Spleen (tissue), 7 donors: ENCODE data around the gene GPR89B.

Experiments
- CTCF ChIP-seq, 11 experiments: fragments of 200-600 bp in 7 of 11; fragments of 450-650 bp in 4 of 11; sonication (generic) in 4 of 11; IDR thresholded peaks in 8 of 11; conservative IDR thresholded peaks in 3 of 11; 1 replicate in 7 of 11; 2 replicates in 4 of 11; pipeline versions ENCODE4 v1.4.0 to v1.8.0; 2016 to 2021; ENCODE audit warnings: antibody characterized with exemption in 11 of 11, inconsistent platforms in 4 of 11, mild to moderate bottlenecking in 1 of 11
- POLR2A ChIP-seq, 3 donors: fragments of 450-650 bp; IDR thresholded peaks; one replicate each; pipeline ENCODE4 v1.5.1; 2017; ENCODE audit warnings: antibody characterized with exemption in 3 of 3, mild to moderate bottlenecking in 1 of 3
- POLR2AphosphoS5 ChIP-seq, 3 donors: sonication (generic); formaldehyde crosslinking; IDR thresholded peaks; one replicate each; pipeline ENCODE4 v1.5.1; 2017; ENCODE audit warnings: antibody characterized with exemption in 3 of 3
- donor health status: DM: no; HTN: no; CAD: no; lungs with moderate emphysema.
- donor health status: DM: no; HTN: no; CAD: no.
- donor health status: DM: no; HTN: no; CAD: no.

- TF ChIP-seq CTCF (IDR thresholded peaks at IDR 0.05 in 8 of 11, conservative IDR thresholded peaks at IDR 0.05 in 3 of 11), result no peak
- TF ChIP-seq POLR2A (IDR thresholded peaks at IDR 0.05), result no peak
- TF ChIP-seq POLR2AphosphoS5 (IDR thresholded peaks at IDR 0.05), result no peak
These were observed 37.1 kb upstream of the GPR89B start for GRCh38 chr1:147891088-147891487.
